Stimulated activated naive CD4-positive, alpha-beta T cell (primary cell): Measurements from ENCODE around the gene ZNF691.
"Not testable (repeated sequence)": the region's sequence is repeated elsewhere in the genome, so short reads cannot be mapped to it uniquely, and the experiment has no call there.

ENCODE experiments used
- DNase-seq, 6 experiments: peaks; one replicate each; lab custom pipeline; 2025; lab: John Stamatoyannopoulos, UW

ZNF691 gene

DNA sequence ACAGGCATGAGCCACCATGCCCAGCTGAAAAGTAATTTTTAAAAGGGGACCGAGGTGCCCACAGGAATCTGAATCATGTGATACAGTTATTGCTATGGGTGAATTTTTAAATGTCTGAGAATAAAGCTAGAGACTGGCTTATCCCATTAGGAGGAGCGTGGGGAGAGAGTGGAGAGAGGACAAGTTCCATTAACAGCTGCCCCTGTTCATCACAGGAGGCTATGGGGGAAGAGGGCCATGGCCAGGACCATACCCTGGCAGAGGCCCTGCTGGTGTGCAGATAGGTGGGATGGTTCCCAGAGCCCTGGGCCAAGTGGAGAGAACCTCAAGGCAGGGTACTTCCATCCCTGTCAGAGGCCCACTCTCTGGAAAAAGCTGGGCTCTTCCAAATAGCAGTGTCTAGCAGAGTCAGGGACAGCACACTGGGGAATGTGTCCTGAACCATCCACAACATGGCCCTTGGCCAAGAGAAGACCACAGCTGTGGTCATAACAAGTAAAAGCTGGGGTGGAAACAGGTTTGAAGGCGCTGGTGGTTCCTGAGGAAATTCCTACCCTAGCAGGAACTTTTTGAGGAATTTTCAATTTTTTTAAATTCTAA lies 13.7 kb upstream of the ZNF691 start:
- no peak for DNase-seq

DNA sequence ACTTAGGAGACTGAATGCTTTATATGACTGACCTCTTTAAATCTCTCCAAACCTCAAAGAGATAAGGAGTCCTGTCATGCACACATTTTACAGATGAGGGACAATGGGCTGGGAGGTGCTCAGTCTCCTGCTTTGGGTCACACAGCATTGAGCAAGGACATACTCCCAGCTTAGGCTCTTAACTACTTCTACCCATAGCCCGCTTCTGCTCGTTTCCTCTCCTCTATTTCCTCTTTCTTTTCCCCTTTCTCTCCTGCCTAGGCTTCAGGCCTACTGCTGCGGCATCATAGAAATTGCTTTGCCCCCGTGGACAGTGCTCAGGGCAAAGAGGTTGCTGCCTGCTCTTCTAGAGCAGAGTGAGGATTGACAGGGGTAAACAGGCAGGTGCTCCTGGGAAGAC lies 12.4 kb upstream of the ZNF691 start:
- no peak for DNase-seq

DNA sequence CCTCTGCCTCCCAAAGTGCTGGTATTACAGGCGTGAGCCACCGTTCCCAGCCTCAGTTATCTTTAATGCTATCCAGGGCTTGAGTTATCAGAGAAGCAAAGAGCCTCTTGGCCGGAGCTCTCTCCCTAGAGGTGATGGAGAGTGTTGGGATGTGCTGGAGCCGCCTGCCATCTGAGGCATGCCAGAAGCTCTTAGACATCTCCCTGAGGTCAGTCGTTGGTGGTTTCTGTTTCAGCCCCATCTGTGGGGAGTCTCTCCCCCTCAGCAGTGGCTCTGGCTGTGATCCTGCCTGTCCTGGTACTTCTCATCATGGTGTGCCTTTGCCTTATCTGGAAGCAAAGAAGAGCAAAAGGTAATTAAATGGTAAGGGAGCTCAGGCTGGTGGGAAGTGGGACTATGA lies 11.6 kb upstream of the ZNF691 start:
- no peak for DNase-seq

DNA sequence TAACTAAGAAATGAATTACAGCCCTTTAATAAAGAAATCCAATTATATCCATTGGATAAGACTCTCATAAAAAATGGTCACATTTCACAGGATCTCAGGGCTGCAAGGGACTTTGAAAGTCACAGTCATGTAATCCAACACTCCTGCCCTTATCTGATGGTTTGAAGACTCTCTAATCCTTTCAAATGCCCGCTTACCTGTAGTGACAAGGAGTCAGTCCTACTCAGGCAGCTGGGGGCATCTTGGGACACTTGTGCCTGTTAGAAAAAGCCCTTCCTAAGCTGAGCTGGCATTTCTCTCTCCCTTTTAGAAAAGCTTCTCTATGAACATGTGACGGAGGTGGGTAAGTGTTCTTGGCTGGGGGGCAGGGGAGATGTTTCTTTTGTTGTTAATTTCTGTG lies 11.0 kb upstream of the ZNF691 start:
- DNase-seq, result no peak

DNA sequence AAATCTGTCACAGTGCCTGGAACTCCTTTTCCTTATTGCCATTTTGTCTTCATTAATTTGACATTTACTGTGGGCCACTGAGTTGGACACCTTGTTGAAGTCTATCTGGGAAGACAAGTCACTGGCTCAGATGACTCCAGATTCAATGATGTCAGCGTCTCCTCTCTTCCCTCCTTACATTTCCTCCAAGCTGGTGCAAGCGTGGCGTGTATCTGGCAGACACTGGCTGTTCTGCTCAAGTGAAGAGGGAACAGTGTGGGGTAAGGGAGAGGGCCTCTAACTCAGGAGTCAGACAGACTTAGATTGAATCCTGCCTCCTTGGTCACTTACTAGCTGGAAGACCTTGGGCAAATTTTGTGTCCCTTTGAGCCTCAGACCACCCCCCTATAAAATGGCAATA lies 8.7 kb upstream of the ZNF691 start:
- DNase-seq, result no peak

DNA sequence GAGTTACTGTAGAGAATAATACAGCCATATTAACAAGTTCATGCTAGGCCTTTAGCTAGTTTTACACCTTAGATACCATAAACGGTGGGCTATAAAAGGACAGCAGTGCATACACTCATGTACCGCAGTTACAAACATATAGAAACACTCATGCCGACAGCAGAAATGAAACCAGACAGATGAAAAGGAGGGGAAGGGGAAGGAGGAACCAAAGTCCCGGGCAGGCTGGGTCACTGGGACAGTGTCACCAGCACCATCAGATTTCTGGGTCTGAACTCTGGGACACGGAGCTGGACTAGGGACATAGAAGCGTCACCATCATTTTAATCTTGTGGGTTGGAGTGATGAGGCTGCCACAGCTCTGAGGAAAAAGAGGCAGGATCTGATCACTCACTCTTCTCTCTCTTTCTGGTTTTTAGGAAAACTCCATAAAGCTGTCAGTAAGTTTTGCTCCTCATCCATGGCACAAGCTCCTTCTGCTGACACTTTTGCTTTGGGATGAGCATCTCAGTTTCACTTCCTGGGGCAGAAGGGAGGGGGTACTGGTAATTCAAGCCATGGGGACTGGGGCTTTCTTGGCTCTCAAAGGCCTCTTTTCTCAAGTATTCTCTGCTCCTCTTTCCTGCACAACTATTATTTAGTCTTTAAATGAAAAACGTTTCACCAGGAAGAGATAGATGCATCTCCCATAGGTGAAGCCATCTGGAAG lies 7.8 kb upstream of the ZNF691 start:
- no peak for DNase-seq

DNA sequence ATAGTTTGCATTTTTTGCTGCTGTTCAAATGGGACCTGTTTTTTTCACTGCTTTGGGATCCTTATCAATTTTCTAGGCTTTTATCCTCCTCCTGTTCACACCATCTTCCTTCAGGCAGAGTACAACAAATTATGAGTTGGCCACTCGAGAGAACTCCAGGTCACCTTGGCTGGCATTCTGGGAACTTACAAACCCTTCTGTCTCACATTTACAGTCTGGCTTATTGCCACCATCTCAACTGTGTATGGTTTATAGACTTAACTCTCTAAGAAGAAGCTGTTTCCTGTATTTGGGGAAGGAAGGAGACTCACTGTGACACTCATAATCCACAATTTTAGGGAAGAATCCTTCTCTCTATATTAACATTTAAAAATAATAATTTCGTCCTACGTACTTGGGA lies 5.4 kb upstream of the ZNF691 start:
- no peak for DNase-seq

DNA sequence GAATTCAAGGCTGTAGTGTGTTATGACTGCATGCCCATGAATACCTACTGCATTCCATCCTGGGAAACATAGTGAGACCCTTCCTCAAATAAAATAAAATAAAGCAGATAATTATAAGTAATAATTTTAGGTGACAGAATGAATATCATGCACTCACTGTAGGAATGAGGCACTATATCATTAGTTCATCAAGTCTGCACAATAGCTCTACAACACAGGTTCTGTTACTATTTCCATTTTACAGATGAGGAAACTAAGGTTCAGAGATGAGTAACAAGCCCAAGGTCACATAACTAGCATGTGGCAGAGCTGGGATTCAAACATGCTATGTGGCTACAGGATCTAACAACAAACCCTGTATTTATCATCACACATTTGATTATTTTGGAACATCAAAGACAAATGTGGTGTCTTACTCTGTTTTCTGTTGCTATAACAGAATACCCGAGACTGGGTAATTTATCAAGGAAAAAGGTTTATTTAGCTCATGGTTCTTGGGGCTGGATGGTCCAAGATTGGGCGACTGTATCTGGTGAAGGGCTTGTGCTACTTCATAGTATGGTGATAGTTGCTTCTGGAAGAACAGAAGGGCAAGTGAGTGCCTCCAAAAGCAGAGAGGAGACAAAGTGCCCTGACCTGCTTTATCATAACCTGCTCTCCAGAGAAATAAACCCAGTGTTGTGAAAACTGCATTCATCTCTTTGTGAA lies 4.8 kb upstream of the ZNF691 start:
- DNase-seq, result no peak

GRCh38 chr1:42844592-42845140 lies 1.7 kb upstream of the ZNF691 start:
- DNase-seq, result no peak

DNA sequence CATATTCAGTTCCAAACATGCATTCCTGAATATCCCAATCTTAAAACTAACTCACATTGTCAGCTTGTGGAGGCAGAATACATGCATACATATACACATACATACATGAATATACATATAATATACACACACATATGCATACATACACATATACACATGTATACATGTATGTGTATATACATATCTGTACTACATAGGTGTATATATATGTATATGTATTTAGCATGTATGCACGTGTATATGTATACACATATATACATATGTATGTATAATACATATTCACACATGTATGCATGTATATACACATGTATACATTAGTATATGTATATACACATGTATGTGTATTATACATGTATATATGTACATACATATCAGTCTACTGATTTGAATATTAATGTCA lies 1.2 kb upstream of the ZNF691 start:
- DNase-seq, result no peak

- DNase-seq, result no peak
Measured at GRCh38 chr1:42845866-42846256, 552 bp upstream of the ZNF691 start.

DNA sequence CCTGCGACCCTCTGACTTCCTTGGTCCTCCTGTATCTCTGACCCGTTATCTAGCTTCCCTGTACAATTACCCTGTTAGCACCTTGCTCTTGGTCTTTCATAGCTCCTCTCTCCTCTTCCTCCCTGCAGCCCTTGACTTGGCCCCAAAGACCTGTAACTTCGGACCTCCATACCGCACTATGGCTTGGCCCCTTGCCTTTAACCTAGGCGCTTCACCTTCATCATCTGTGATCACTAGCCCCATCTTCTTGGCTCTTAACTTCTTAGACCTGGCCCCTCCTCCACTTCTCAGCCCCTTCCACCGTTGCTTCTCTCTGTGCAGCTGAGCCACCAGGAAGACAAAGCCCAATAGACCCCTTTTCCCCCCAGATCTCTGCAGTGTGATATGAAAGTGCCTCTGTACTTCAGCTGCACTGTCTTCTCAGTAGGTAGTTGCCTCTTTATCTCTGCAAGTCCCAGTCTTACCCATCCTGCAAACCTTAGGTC lies 740 bp downstream of the ZNF691 start:
- DNase-seq, result peak in 2 of 6 experiments; percentile 7 to 44

GRCh38 chr1:42847721-42848460 lies 1.5 kb downstream of the ZNF691 start:
- DNase-seq, result no peak

DNA sequence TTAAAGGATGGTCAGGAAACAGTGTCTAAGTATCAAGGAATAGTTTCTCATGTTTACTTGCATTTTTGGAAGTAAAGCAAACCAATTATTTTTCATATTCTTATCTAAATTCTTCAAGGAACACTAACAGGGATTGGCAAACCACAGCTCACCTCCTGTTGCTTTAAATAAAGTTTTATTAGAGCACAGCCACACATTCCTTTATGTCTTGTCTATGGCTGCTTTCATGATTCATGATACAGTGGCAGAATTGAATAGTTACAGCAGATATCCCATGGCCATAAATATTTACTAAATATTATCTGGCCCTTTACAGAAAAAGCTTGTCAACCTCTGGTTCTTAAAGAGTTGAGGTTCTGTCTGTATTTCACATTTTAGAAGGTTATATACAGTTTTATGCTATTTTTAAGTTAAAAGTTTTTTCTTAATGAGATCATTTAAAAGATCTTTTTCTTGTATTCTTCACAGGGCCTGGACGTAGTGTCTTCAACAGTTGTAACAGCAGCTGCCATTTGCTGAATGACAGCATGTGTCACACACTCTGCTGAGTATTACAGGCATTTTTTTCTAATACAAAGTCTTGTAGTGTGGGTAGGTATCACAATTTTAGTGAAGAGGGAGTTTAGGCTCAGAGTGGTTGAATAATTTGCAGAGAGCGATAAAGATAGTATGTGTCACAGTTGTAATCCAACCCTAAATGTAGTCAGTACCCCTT lies 2.6 kb downstream of the ZNF691 start:
- DNase-seq, result no peak

DNA sequence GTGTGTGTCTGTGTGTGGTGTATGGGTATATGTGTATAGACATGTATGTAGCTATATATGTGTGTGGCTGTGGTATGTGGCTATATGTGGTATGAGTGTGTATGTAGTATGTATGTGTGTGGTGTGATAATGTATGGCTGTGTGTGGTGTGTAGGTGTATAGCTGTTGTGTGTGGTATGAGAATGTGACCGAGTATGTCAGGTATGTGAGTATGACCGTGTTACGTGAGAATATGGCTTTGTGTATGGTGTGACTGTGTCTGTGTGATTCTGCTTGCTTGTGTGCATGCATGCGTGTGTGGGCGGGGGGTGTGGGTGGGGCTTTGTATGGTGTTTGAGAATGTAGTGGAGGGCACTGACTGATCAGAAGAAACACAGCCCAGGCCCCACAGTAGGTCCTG lies 3.5 kb downstream of the ZNF691 start:
- no peak for DNase-seq

- no peak for DNase-seq
Measured at GRCh38 chr1:42851420-42851819, 5.0 kb downstream of the ZNF691 start.

DNA sequence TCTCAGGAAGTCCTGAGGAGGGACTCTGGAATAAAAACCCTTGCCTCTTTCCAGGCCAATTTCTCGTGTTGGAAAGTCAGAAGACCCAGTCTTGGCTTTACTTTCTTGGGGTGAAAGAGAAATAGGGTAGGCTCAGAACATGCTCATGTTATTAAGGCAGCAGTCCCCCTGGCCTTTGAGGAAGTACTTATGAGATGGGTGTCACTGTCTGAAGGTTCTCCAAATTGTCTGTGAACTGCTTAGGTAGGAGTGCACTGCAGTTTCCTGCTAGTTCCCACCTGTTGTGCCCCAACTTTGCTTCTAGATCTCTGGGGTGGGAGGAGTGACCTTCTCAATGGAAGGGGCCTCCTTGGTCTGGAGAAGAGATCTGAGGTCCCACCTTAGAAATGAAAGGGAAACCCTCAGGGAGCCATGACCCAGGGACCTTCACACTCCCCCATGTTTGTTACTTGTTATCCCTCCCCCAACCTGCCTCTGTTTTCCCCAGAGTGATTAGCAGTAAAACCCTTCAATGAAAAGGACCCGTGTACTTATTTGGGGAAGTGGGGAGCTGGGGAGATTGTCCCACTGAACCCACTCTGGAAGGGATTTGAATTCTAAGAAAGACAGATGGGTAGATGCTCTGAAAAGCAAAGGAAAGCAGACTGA lies 5.7 kb downstream of the ZNF691 start:
- DNase-seq, result no peak

- DNase-seq, result no peak
Measured at GRCh38 chr1:42852608-42852980, 6.2 kb downstream of the ZNF691 start.

DNA sequence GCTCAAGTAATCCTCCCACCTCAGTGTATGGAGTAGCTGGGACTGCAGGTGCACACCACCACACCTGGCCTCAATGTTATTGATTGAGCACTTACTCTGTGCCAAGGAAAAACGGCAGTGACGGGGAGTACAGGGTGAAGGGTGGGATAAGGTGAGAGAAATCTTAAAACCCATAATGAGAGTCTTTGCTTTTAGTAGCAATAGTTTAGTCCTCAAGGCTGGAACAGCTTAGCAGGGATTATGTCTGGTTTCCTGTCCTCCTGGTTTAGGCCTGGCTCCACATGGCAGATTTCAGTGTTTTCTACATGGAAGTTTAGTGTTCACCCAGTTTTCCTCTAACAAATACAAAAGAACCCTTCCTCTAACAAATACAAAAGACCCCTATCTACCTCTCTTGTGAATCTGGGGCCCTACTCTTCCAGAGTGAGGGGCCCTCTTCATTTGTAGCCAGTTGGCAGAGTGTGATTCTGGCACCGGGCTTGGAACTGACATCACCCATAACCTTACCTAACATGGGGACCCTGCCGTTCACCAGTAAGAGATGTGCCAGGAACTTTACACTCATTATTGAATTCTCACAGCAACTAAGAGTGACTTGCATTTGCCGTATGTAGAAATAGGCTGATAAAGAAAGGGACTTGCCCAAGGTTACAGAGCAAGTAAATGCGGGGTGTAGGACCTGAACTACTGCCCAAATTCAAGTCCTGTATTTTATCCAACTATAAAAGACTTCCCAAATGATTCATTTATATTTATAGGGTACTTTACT lies 6.9 kb downstream of the ZNF691 start:
- DNase-seq, result no peak

DNA sequence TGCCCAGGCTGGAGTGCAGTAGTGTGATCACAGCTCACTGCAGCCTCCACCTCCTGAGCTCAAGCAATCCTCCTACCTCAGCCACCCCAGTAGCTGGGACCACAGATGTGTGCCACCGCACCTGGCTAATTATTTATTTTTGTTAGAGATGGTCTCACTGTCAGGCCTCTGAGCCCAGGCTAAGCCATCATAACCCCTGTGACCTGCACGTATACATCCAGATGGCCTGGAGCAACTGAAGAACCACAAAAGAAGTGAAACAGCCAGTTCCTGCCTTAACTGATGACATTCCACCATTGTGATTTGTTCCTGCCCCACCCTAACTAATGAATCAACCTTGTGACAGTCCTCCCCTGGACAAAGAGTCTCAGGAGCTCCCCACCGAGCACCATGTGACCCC lies 10.1 kb downstream of the ZNF691 start:
- not testable (repeated sequence) for DNase-seq
